Glomerular endothelial cell (primary cell): Measurements from ENCODE around the gene PLCB4. TPM values are rescaled to one million over a fixed set of nuclear protein-coding genes. Genes with fewer than 3 reads are reported as not detected.
A peak's percentile ranks its signal among the peaks of the same experiment; 100 is the strongest.

Experiments
- DNase-seq: peaks from one replicate; pipeline ENCODE4 v3.0.0-alpha.2; 2011; ENCODE audit warnings: low read depth, low spot score; ENCODE audit errors: extremely low read depth
- total RNA-seq: library from RNA; depleted of rRNA; stranded (reverse); fragments of >200 nt; gene quantifications from 2 replicates; pipeline ENCODE4 v1.2.3, GENCODE V29; 2015

The PLCB4 gene
- total RNA-seq, 1 donor from 2014 or later: 4.3 TPM

DNA sequence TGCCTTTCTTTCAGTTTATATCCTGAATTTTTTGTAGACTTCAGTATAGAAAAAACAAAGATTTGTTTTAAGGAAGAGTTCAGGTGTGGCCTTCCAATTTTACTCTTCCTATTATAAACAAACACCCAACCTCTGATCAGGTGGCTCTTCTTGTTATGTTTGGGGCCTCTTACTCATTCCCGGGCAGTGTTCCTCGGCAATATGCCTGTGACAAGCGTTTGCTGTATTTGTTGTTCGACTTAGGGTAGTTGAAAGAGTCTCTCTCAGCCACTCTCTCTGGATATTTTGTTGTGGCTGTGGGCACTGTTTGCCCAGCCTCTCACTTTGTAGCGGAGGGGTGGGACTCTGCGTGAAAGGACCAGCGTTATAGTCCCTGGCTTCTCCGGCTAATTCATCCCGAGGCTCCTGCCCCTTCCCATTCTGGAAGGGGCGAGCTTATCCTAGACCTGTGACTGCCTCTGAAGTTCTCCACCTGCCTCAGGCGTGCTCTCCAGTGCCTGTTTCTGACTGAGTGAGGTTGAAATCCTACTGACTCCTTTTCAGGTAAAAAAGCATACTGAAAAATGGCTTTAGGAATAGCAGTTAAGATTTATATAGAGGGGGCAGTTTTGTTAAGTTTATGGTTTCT lies 97.4 kb downstream of the PLCB4 start:
- DNase-seq: no peak

DNA sequence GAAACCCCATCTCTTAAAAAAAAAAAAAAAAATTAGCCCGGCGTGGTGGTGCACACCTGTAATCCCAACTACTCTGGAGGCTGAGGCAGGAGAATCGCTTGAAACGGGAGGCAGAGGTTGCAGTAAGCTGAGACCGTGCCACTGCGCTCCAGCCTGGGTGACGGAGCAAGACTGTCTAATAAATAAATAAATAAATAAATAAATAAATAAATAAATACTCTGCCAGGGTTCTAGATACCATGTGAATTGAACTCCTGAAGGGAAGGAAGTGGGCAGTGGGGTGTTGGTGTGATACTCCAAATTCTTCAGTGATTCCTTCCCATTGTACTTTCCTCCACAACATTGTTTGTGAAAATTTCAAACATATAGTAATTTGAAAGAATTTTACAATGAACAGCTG lies 100.5 kb downstream of the PLCB4 start:
- DNase-seq: no peak

DNA sequence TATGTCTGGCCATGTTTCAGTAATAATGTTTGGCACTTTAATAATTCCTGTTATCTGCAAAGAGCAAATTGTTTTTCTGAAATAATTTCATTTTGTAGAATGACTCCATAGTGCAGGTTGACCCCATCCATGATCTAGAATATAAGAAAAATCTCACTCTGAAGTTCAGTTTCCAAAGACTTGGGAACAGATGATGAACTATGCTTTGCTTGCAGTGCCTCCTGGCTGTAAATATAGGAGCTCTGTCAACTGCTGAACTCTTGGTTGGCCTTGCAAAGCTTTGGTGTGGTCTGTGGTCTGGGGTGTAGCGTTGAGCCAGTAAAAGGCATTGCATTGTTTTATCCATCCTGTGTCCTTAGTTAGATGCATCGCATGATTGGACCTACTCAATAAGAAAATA lies 104.0 kb downstream of the PLCB4 start:
- DNase-seq: no peak

DNA sequence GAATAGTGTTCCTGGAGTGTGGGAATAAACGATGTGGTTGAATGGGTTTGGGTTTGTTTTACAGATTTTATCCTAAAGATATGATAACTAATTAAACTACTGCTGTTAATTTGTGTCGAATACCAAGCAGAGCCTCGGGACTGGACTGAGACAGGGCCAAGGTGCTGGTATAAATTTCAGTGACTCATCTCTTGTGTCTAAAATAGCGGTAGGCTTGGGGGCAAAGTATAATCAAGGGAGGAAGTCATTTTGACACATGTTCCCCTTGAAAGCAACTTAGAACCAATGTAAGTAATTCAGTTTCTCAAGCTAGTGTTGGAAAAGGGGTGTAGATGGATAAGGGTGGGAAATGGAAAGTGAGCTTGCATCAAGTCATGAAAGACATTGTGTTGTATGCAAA lies 108.4 kb downstream of the PLCB4 start:
- no peak for DNase-seq

DNA sequence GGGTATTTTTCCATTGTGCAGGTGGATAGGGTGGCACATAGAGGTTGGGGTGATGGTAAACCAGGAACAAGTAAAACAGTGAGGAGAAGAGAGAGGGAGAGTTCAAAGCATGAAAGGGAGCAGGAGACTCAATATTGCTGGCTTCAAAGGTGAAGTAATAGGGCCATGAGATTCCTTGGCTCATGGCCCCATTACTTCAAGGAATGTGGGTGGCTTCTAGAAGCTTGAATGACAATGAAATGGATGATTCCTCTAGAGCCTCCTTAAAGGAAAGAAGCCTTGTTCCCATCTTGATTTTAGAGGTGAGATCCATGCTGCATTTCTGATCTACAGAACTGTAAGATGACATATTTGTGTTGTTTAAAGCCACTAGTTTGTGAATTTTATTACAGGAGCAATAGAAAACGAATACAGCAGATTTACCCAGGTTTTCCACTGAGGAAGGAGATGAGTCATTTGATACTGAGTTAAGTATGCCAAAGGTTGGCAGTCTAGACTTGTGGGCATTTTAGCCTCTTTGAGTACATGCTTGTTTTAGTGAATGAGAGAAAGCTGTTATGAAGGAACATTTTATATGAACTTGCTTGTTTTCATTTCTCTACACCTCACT lies 110.4 kb downstream of the PLCB4 start:
- DNase-seq: peak; percentile 48

DNA sequence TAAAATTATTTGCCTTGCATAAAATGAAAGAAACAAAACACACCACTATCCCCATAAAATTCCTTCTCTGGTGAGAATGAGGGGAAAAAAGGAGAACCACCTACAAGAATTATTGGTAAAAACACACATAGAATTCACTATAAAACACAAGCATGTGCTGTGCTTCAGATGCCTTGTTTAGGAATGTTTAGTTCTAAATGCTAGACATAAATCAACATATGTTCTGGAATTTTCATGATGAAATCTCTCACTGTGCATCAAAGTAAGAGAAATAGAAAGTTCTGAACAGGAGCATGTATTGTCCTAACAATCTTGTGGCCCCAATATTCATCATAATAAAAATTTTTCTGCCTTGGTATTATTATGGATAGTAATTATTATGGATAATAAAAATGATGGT lies 111.0 kb downstream of the PLCB4 start:
- DNase-seq: no peak

- no peak for DNase-seq
Measured at GRCh38 chr20:9180481-9181257, 111.8 kb downstream of the PLCB4 start.

GRCh38 chr20:9185511-9185910 lies 116.6 kb downstream of the PLCB4 start:
- no peak for DNase-seq

GRCh38 chr20:9186396-9186795 lies 117.5 kb downstream of the PLCB4 start:
- no peak for DNase-seq

GRCh38 chr20:9195031-9195430 lies 126.1 kb downstream of the PLCB4 start:
- no peak for DNase-seq

GRCh38 chr20:9196110-9196509 lies 127.2 kb downstream of the PLCB4 start:
- no peak for DNase-seq

DNA sequence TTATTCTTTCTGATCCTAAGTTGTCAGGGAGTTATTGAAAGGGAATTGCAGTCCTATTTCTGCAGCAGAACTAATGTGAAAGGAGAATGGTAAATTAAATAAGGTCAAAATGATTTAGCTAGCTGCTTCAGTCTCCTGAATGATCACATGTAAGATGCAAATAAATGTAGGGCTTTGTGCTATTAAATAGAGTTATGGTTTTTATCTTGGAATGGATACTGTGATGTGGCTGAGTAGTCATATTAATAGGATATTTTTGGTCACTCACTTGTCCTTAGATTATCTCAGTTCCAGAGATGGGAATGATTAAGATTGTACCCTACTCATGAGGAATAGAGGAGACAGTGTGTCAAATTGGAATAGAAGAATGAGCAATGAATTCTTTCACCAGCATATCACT lies 129.6 kb downstream of the PLCB4 start:
- no peak for DNase-seq

GRCh38 chr20:9200196-9200595 lies 131.3 kb downstream of the PLCB4 start:
- DNase-seq: no peak

GRCh38 chr20:9200620-9201019 lies 131.7 kb downstream of the PLCB4 start:
- no peak for DNase-seq

DNA sequence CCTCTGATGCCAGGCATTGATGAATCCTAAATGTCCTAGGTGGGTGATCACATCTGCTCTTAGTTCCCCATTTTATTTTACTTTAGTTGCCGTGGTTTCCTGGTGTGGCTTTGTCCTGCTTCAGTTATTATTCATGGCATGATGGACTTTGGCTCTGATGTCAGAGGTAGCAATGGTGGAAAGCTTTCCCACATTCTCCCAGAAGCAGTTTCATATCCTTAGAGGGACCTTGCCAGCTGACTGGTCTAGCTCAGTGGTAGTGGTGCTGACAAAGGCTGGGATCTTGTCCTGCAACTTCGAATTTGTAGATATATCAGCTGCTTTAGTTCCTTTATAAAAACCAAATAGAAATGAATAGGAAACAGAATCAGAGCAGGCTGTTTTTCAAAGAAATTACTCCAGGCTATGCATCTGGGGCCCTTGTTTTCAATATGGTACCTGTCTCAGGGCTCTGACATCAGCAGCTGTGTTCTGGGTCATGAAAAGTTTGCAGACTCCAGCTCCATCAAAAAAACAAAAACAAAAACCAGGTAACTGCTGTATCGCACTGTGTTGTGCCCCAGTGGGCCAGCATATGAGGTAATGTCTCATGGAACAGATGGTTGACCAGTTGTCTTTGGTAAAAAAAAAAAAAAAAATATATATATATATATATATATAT lies 133.7 kb downstream of the PLCB4 start:
- DNase-seq: no peak

DNA sequence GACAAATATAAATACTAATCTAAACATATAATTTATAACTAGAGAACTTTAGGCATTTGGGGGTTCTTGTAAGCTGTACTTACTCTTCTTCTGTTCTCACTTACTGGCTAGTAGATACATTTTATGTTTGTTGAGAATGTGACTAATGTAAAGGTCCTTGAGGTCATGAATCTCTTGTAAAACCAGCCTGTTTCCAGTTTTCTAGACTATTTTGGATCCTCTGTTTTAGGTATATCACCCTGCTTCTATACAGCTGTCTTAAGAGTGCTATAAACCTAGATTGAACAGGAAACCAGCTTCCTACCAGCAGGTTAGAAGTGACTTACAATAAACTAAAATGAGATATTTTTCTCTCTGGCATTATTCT lies 134.2 kb downstream of the PLCB4 start:
- no peak for DNase-seq

GRCh38 chr20:9204979-9205378 lies 136.1 kb downstream of the PLCB4 start:
- DNase-seq: no peak

GRCh38 chr20:9206486-9206885 lies 137.6 kb downstream of the PLCB4 start:
- DNase-seq: no peak

DNA sequence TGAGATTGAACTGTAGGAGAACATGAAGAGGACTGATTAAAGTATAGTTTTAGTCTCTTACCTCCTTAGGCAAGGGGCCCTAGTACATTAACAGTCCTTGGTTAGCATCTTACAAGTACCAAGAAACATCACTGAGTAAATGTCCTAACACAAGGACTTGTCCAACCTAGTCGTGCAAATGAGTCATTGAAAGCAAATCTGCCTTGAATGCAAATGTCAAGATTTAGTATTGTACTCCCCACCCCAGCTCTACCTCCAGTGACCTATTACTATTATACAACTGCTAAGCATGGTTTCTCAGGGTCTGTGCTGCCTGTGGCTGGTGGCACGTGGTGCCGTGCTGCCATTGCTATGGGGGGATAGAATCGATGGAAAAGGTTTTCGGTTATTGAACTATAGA lies 138.4 kb downstream of the PLCB4 start:
- no peak for DNase-seq

GRCh38 chr20:9210356-9210755 lies 141.5 kb downstream of the PLCB4 start:
- no peak for DNase-seq

DNA sequence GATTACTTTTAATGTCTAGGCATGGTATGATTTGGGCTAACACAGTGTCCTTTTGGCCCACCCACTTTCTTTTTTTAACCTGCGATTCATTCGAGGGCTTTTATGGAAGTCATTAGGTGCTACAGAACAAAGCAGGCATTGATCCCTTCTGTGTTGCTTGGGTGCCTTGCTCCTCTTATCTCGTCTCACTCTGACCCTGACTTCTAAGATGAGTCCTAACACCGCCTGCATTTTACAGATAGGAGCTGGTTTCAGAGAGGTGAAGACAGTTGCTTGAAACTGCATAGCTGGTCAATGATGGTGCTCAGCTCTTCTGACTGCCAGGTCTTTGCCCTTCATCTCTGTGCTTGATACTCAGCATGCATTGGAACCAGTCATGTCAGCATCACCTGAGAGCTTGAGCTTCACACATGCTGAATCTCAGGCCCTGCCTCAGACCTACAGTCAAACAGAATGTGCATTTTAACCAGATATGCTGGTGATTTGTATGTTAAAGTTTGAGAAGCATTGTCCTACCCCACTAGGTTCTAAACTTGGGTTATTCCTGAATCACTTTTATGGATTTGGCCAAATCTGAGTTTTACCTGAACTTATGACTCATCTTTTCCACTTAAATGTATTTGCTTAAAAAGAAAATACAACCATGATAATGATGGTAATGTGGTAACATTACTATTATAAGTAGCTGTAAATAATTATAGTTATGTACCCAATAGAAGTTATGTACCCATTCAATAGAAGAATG lies 142.3 kb downstream of the PLCB4 start:
- no peak for DNase-seq
